Subcutaneous abdominal adipose tissue (tissue), 5 donors: ENCODE results near the gene MAST3.

ENCODE experiments used
- H3K27ac ChIP-seq: one replicate; pipeline ENCODE4 v1.7.0; 2013; ENCODE audit warnings: low read depth, mild to moderate bottlenecking, inconsistent platforms, low read length, moderate library complexity
- H3K27me3 ChIP-seq, 5 donors: one replicate each; pipeline ENCODE4 v1.7.0; 2013; ENCODE audit warnings: low read length in 5 of 5, inconsistent platforms in 1 of 5; ENCODE audit not compliant: control insufficient read depth in 5 of 5, insufficient read depth in 4 of 5
- H3K36me3 ChIP-seq, 5 donors: one replicate each; pipeline ENCODE4 v1.7.0; 2013; ENCODE audit warnings: low read length in 5 of 5; ENCODE audit not compliant: control insufficient read depth in 5 of 5, insufficient read depth in 5 of 5
- H3K4me1 ChIP-seq, 5 donors: one replicate each; pipeline ENCODE4 v1.7.0; 2013; ENCODE audit warnings: low read length in 5 of 5, mild to moderate bottlenecking in 3 of 5, moderate library complexity in 1 of 5; ENCODE audit not compliant: control insufficient read depth in 5 of 5, insufficient read depth in 5 of 5
- H3K4me3 ChIP-seq, 5 donors: one replicate each; pipeline ENCODE4 v1.7.0; 2013; ENCODE audit warnings: low read length in 5 of 5, low read depth in 1 of 5
- H3K9ac ChIP-seq, 5 donors: one replicate each; pipeline ENCODE4 v1.7.0; 2013; ENCODE audit warnings: low read length in 5 of 5, mild to moderate bottlenecking in 4 of 5, moderate library complexity in 3 of 5
- H3K9me3 ChIP-seq, 5 donors: one replicate each; pipeline ENCODE4 v1.7.0; 2013; ENCODE audit warnings: low read length in 5 of 5; ENCODE audit not compliant: control insufficient read depth in 5 of 5
- donor health status: healthy.
- donor health status: healthy.
- donor health status: healthy.
- donor health status: healthy.
- donor health status: healthy.

Gene MAST3

GRCh38 chr19:18172331-18173053 is 74.9 kb downstream of the MAST3 start:
- Histone ChIP-seq H3K9ac (peak overlapping the region in 2 of 5 donors; percentile 17 to 22), H3K27ac (peak overlapping the region; percentile 62), H3K4me3 (no peak overlapping the region), H3K36me3 (peaks cover 0 to 25% (median 11%) of the 10 kb centered on the region in 5 donors), H3K27me3 (no peaks in the 10 kb centered on the region), H3K9me3 (no peaks in the 10 kb centered on the region), H3K4me1 (peaks cover 2 to 54% (median 39%) of the 10 kb centered on the region in 5 donors)

GRCh38 chr19:18173054-18173571 is 75.5 kb downstream of the MAST3 start:
- Histone ChIP-seq H3K4me3 (peak overlapping the region in 4 of 5 donors; percentile 74 to 90 (median 78)), H3K36me3 (peaks cover 0 to 19% (median 8%) of the 10 kb centered on the region in 5 donors), H3K9me3 (no peaks in the 10 kb centered on the region), H3K9ac (peak overlapping the region in 4 of 5 donors; percentile 48 to 80 (median 78)), H3K27me3 (no peaks in the 10 kb centered on the region), H3K27ac (peak overlapping the region; percentile 69), H3K4me1 (peaks cover 2 to 54% (median 39%) of the 10 kb centered on the region in 5 donors)

- peak within 1 kb of the TSS; percentile 69 for H3K27ac ChIP-seq
- H3K4me1 ChIP-seq = peaks cover under 1 to 54% (median 39%) of the 10 kb centered on the region in 5 donors
- no peaks in the 10 kb centered on the region for H3K9me3 ChIP-seq
- H3K36me3 ChIP-seq = peaks cover 0 to 15% (median 6%) of the 10 kb centered on the region in 5 donors
- peak within 1 kb of the TSS; percentile 72 to 90 (median 76) for H3K4me3 ChIP-seq
- H3K27me3 ChIP-seq = no peaks in the 10 kb centered on the region
- peak within 1 kb of the TSS; percentile 38 to 80 (median 76) for H3K9ac ChIP-seq
These were observed 76.2 kb downstream of the MAST3 start, which contains the start of gene IFI30 for GRCh38 chr19:18173572-18174288. Gene IFI30 (plus strand): TSS chr19:18173813. CDS start chr19:18173842, 29 bp downstream.

GRCh38 chr19:18174983-18175382 is 77.4 kb downstream of the MAST3 start:
- Histone ChIP-seq H3K27ac (no peak overlapping the region), H3K27me3 (no peaks in the 10 kb centered on the region), H3K36me3 (peaks cover 0 to 7% (median 0%) of the 10 kb centered on the region in 5 donors), H3K4me3 (peak overlapping the region in 4 of 5 donors; percentile 33 to 90 (median 75)), H3K9ac (no peak overlapping the region), H3K4me1 (peaks cover 0 to 51% (median 39%) of the 10 kb centered on the region in 5 donors), H3K9me3 (no peaks in the 10 kb centered on the region)

GRCh38 chr19:18176367-18177310 is 79.1 kb downstream of the MAST3 start:
- Histone ChIP-seq H3K4me3 (peak overlapping the region in 1 of 5 donors; percentile 2), H3K9ac (no peak overlapping the region), H3K4me1 (peaks cover 0 to 39% (median 27%) of the 10 kb centered on the region in 5 donors), H3K36me3 (peaks cover 0 to 7% (median 0%) of the 10 kb centered on the region in 5 donors), H3K9me3 (no peaks in the 10 kb centered on the region), H3K27ac (no peak overlapping the region), H3K27me3 (no peaks in the 10 kb centered on the region)

GRCh38 chr19:18179957-18180356 is 82.4 kb downstream of the MAST3 start:
- no peaks in the 10 kb centered on the region for H3K27me3 ChIP-seq
- H3K4me1 ChIP-seq = peaks cover 0 to 9% (median 2%) of the 10 kb centered on the region in 5 donors
- H3K9me3 ChIP-seq = no peaks in the 10 kb centered on the region
- H3K27ac ChIP-seq = no peak overlapping the region
- no peak overlapping the region for H3K4me3 ChIP-seq
- peaks cover 0 to 7% (median 0%) of the 10 kb centered on the region in 5 donors for H3K36me3 ChIP-seq
- H3K9ac ChIP-seq = no peak overlapping the region

GRCh38 chr19:18183529-18183928 is 86.0 kb downstream of the MAST3 start:
- H3K36me3 ChIP-seq = no peaks in the 10 kb centered on the region
- H3K27me3 ChIP-seq = no peaks in the 10 kb centered on the region
- no peak overlapping the region for H3K9ac ChIP-seq
- peaks cover 0 to 3% (median 0%) of the 10 kb centered on the region in 5 donors for H3K4me1 ChIP-seq
- H3K9me3 ChIP-seq = no peaks in the 10 kb centered on the region
- H3K4me3 ChIP-seq = no peak overlapping the region
- no peak overlapping the region for H3K27ac ChIP-seq

GRCh38 chr19:18185538-18185937 is 88.0 kb downstream of the MAST3 start:
- Histone ChIP-seq H3K27me3 (no peaks in the 10 kb centered on the region), H3K4me1 (peaks cover 0 to 3% (median 0%) of the 10 kb centered on the region in 5 donors), H3K27ac (no peak overlapping the region), H3K36me3 (no peaks in the 10 kb centered on the region), H3K9ac (no peak overlapping the region), H3K9me3 (no peaks in the 10 kb centered on the region), H3K4me3 (no peak overlapping the region)

- Histone ChIP-seq H3K9me3 (no peaks in the 10 kb centered on the region), H3K9ac (no peak overlapping the region), H3K4me3 (no peak overlapping the region), H3K36me3 (no peaks in the 10 kb centered on the region), H3K27ac (no peak overlapping the region), H3K4me1 (peaks cover 9 to 29% (median 26%) of the 10 kb centered on the region in 5 donors), H3K27me3 (no peaks in the 10 kb centered on the region)
These were observed 92.7 kb downstream of the MAST3 start for GRCh38 chr19:18190278-18190677.
